HT-29 (cell line): ENCODE measurements around the gene GRIA1. TPM values are rescaled to one million over a fixed set of nuclear protein-coding genes. Genes with fewer than 3 reads are reported as not detected.

Experiments used
- DNase-seq: peaks from one replicate; pipeline ENCODE4 v3.0.0-alpha.2; 2015; ENCODE audit warnings: low spot score
- total RNA-seq: library from RNA; depleted of rRNA; stranded (reverse); fragments of >200 nt; shearing (Covaris generic); gene quantifications from 2 replicates; pipeline ENCODE4 v1.2.3, GENCODE V29; 2014

The GRIA1 gene
- total RNA-seq, 1 experiment from 2014 or later: not detected

DNA sequence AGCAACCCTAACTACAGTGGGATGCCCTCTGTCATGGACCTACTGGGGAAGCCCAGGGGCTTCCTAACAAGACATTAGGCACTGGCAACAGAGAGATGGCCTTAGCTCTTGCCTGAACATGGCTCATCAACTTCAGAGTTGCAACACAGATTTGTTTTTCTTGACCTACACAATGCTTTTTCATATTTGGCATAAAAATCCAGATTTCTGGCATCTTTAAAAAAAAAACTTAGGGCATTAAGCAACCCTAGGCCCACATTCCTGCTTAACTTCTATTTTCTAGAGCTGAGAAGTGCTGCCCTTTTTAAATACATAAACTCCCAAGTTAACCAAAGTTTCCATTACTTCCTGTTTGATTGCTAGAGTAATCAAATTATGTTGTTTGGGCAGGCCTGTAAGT lies 8.0 kb downstream of the GRIA1 start:
- DNase-seq: no peak

DNA sequence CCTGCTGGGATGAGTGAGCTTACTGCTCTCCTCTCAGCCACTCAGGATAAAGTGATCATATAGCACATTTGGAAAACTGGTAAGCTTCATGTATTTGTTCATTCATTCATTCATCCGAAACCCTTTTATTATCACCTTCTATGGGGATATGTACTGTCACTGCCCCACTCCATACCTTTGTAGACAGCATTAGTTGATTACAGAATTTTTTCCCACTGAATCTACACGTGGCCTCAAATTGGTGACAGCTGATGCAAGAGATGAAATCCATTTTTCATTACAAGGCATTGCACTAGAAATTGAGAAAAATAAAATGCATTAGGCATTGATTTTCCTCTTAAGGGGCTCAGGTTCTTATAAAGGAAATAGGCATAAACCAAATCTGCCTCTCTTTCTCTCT lies 9.7 kb downstream of the GRIA1 start:
- DNase-seq: no peak

DNA sequence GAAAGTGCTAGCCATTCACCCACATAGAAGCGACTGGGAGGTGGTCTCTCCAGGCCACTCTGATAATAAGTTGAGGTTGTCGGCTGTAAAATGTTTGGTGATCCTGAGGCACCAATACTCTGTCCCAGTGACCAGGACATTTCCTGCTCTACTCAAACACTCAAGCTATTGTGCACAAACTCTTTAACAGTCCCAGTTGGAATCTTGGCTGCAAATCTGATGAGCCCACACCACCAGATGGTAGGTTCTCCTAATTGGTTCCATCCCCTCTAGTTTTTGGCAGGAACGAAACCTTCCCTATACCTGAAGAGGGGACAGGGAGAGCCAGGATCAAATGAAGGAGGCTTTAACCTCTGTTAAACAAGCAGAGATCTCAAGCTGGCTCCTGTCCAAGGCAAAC lies 14.3 kb downstream of the GRIA1 start:
- no peak for DNase-seq

DNA sequence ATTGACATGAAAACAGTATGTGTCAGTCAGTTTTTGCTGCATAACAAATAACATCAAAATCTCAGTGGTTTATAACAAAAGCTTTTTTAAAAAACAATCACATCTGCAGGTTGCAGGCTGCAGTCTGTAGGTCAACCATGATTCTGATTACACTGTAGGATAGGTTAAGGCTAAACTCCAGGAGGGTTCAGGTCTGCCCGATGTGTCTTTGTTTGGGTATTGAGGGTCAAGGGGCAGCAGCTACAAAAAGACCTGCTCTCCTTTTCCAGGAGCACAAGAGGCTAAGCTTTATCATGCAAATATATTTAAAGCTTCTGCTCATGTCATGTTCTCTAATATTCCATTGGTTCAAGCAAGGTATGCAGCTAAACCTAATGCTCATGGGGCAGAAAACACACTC lies 18.2 kb downstream of the GRIA1 start:
- no peak for DNase-seq

DNA sequence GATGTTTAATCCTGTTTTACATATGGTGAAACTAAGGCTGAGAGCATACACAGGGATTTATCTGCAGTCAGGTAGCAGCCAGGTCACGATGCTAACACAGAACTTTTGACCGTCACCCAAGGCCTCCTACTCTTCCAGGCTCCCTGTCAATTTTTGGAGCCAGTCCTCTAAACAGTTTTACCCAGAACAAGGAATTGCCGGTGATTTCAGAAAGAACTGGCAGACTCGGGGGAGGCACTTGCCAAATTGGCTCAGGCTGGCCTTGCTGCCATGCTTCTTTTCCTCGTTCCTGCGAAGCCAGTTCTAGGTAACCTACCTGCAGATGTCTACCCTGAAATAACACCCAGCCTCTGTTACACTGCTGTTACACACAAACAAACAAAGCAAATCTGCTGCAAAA lies 21.2 kb downstream of the GRIA1 start:
- no peak for DNase-seq

DNA sequence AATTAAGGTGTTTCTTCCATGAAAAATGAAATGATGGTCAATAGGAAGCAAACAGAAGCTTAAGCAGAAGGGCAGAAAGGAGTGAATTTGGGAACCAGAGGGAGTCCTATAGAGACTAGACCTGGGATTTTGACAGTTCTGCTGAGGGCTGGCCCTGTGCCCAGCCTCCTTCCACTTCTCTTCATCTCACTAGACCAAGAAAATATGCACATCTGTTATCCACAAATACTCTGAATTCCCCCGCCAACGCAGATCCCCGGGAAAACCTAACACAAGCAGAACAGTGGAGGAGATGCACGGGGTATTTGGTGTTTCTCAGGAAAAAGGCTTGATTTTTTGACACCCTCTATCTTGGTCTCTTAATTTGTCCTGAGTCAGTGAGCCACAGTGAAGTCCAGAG lies 22.7 kb downstream of the GRIA1 start:
- no peak for DNase-seq

DNA sequence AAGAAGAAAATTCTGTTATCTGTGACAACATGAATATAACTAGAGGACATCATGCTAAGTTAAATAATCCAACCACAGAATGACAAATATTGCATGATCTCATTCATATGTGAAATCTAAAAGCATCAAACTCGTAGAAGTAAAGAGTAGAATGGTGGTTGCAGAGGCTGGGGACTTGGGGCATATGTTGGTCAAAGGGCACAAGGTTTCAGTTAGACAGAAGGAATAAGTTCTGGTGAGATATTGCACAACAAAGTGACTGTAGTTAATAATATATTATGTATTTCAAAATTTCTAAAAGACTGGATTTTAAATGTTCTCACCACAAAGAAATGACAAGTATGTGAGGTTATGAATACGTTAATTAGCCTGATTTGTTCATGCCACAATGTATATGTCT lies 24.8 kb downstream of the GRIA1 start:
- DNase-seq: no peak

DNA sequence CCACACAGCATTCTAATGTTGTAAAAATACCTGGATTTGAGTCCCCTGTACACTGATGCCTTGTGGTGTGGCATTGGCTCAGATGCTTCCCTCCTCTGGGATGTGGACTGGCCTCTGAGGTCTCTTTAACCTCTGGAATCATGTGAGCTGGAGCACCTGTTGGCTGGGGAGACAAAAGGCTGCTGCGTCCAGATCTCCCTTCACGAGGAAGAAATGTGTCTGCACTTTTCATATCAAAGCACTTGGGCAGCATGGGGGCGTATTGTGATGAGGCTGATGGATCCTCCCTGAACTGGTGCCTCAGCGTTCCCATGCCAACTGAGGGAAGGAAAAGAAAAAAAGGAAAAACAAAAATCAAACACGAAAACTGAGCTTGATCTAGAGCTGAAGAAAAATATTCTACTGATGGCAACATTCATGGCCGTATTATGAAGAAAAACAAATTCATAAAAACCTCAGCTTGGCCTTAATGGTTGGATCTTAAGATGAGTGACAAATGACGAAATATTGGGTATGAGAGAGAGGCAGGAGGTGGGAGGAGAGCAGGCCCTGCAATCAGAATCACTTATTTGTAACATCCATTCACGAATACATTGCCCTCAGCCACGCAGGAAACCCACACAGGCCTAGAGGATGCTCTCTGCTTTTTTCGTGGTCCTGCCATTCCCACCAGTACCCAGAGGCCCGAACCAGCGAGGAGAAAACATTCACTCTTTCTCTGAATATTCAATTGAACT lies 26.2 kb downstream of the GRIA1 start:
- no peak for DNase-seq

DNA sequence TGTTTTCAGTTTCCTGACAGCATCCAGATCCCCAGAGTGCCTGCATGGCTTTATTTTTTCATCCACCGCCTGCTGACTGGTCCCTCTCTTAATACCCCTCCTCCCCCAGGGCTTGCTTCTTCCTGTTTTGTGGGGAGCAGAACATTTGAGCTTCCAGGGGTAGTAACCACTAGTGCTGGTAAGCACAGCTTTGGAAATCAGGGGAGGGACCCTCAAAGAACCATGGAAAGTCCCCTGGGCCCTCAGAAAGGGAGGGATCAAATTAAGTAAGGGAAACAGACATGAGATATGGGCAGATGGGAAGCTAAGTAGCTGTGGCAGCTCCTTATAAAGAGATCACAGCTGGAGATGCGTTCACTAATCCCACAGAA lies 26.8 kb downstream of the GRIA1 start:
- DNase-seq: no peak

DNA sequence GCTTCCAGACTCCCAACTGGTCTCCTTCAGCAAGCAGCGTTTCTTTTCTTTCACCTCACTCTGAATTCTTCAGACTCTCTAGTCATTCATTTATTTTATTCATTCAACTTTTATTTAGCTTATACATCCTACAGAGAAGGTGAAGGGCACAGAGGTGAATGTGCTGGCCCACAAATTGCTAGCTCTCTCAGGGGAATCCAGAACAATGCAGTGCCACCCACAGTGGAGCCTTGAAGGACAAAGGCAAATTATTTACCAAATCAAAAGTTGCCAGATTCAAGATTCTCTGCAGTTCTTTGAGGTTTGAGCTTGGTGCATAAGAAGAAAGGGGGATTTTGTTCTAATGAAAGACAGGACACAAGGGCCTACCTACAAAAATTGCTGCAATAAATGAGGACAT lies 29.7 kb downstream of the GRIA1 start:
- DNase-seq: no peak

DNA sequence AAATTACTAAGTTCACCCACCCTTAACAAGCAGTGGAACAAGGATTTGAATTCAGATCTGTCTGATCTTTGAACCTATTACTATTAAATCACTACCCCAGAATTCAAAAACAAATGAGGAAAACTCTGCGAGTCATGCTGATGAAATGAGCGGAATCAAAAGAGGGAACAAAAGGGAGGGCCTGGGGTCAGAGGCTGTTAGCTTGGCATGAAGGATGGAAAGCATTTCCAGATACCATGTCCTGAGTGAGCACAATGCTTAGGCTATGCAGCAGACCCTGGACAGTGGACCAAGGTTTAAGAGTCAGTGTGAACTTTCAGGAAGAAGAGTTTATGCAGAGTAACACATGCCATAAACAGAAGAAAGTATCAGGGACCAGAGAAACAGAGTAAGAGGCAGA lies 30.5 kb downstream of the GRIA1 start:
- no peak for DNase-seq

DNA sequence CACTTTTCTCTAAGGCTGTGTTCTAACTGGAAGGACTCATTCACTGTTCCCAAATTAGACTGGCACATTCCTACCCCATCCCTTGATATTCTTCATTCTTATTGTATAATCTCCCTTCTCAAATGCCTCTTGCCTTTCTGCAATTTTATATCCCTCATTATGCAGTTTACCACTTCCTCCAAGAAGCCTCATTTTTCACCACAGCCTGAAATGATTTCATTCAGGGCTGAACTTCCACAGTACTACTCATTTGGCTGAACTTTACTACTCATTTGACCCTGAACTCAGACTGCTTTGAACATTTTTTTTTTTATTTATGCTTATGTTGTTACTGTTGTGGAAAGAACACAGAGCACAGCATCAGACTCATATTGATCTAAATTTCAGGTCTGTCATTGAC lies 32.7 kb downstream of the GRIA1 start:
- DNase-seq: no peak

DNA sequence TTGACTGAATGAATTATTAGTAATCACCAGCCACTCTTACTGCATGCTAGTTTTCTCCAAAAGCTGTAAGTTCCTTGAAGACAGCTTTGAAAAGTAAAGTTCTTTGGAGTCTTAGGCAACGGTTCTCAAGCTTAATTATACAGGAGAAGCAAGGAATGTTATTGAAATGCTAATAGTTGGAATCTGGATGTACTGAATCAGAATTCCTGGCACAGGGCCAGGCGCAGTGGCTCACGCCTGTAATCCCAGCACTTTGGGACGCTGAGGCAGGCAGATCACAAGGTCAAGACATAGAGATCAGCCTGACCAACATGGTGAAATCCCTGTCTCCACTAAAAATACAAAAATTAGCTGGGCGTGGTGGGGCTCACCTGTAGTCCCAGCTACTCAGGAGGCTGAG lies 33.4 kb downstream of the GRIA1 start:
- DNase-seq: no peak

DNA sequence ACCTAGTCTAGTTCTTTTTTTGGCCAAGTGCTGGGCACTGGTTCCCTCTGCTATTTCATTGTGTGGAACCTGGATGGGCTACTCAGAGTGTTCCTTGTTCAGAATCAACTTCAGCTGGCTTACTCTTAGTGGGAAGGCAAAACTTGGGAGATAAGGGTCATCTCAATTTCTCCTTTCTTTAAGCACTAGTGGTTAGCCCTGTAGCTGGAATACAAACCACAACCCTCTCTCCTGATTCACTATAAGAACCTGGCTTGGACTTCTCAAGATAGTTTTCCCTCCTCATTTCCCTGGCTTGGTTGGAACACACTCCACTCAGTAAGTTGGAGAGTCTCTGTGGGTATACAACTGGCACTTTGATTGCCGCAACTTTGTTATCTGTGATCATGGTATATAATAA lies 35.1 kb downstream of the GRIA1 start:
- no peak for DNase-seq

DNA sequence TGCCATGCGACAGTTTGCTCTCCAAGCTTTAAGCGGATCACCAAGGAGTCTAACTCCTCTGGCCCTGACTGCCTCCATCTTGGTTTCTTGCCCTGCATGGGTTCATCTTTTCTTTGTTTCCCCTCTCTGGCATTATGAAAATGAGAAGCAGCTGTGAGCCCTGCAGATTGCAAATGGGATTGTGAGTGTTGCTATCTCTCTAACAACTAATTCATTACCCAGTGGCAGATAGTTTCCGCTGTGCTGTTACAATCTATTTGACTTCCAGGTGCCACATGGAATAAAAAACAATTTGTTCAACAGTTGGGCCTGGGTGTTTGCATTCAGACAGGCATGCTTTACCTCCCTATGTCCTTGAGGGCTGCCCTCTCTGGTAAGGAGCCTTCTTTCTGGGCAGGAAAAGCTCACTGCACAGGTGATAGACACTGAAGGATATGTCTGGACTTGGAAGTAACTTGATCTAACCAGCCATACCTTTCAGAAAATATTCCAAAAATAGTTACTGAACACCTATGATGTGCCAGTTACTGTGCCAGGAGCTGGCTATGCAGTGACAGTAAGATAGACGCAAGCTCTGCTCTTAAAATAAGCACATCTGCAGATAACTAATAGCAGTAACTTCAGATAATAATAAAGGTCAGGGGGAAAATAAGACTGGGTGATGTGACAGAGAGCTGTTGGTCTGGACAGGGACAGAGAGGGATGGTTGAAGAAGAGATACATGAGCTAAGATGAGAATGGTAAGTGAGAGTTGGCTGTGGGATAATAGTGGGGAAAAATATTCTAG lies 40.1 kb downstream of the GRIA1 start:
- no peak for DNase-seq

DNA sequence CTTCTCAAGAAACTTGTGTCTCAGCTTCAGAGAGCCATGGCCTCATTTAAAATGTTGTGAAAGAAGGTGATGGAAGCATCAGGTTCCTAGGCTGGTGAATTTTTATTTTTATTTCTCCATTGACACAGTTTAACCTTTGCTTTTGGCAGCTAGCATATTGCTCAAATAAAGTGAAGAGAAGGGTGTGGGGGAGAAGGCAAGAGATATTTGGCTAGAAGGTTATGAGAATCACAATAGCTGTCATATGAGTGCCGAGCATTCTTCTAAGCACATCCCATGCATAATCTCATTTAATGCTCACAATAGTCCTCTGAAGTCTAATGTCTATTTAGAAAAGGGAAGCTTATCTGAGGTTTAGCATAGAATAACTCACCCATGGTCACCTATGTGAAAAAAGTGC lies 43.1 kb downstream of the GRIA1 start:
- no peak for DNase-seq

DNA sequence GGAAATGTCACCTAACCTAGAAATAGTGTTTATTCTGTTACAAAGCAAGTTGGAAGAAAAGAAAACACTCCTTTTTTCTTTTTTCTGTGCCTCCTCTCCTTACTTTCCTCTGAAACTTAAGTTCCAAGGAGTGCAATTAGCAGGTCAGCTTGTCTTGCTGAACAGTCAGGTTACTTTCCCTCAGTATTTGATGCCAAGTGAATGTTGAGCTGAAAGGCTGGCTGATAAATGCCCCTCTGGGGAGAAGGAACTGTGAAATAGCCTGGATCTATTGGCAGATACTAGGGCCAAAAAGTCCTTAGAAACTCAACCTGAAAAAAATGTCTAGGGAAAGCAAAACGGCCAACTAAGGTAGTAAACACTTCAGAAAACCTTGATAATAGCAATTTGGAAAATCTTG lies 43.6 kb downstream of the GRIA1 start:
- DNase-seq: no peak

DNA sequence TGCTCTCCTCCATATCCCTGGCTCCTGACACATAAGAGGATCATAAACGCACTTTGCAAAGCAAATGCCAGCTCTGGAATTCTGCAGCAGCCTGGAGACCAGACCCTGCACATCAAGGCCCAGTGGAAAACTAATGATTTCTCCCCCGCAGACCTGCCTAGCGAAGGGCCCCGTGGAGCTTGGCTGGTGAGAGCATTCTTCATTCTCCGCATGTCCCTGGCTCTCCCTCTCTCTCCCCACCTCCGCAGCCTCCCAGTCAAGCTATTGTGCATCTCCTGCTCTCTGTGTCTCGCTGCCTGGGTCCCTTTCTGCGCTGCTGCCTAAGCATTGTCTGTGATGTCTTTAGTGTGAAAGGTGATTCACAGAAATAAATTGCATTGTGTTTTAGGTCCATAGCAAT lies 46.7 kb downstream of the GRIA1 start:
- DNase-seq: no peak

DNA sequence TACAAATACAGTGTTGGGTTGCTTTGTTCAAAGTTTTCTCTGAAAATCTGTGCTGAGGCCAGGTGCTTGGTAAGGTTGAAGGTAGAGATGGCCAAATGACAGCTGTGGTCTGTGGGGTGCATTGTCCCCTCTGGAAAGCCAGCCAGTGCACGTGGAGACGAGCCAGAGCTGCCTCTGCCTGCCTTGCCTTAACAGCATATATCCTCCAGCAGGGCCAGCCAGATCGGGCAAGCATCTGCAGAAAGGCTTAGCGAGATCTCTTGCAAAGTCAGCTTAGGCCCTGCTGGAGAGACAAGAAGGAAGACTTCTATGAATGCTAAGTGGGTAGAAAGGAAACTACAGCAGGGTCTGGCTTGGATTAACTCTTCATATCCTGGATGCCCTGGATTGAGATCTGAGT lies 49.5 kb downstream of the GRIA1 start:
- DNase-seq: no peak

DNA sequence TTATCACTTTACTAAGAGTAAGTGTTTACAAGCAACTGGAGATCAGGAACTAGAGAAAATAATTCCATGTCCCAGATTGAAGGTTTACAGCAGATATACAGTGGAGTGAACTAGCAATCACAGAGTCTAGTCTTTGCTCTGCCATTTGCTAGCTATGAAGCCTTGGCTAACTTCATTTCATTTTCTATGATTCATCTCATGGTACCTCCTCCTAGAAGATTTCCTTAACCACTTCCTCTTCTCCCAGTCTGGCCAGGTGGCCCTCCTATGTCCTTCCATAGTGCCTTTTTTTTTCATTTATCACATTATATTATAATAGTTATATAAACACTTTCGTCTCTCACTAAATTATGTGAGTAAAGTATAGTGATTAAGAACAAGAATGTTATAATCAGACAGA lies 52.1 kb downstream of the GRIA1 start:
- no peak for DNase-seq

DNA sequence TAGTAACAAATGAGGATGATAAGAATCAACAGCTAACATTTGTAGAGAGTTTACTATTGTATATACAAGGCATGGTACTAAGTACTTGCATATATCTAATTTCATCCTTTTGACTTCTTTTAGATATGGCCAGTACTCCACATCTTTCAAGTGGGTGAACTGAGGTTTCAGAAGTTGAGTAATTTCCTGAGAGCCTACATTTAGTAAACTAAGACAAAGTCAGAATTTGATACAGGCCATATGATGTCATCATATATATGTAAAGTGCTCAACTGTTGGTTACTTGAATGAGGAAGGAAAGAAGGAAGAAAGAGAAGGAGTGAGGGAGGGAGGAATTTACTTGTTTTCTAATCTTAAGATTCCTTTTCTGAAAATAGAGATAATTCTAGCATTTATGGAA lies 52.8 kb downstream of the GRIA1 start:
- DNase-seq: no peak

DNA sequence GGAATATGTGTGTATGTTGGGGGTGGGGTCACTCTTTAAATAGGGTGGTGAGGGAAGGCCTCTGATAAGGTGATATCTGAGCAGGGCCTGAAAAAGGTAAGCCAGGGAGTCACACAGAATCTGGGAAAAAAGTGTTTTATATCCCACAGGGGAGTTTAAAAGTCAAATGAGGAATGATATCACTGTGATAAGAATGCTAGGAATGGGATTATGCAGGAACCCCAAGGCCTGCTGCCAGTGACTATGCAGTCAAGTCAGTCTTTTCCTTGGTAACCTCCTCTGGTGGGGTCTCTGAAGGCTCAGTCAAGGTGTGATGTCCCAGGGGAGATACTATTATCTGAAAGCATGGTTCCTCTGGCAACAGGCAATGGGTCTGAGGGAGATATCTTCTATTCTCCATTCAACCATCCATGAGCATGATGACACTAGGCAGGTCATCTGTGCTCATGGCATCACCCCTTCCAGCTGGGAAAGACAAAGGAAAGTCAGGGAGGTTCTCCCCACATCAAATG lies 53.5 kb downstream of the GRIA1 start:
- no peak for DNase-seq

DNA sequence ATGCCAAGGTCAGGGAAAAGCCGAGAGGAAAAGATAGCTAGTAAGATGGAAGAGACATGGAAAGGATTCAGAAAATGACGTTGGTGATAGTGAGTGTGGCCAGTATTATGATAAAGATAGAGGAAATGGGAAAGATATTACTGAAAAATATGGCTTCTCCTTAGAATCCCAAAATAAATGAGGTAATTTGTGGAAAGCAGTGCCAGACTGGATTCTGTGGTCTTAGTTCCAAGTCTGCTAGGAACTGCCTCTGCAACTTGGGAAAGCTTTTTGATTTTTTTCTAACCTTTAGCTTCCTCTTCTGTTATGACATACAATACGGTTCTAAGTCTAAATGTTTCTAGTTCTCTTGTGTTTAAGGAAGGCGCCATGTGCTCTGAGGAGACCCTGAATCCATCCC lies 54.2 kb downstream of the GRIA1 start:
- DNase-seq: no peak
